ENCODE measurements around the gene PLXNA4.

PLXNA4 gene

GRCh38 chr7:132318352-132319318, 257.6 kb downstream of the PLXNA4 start:
- peak; percentile 81 for DNase-seq (ENCODE audit: low spot score)

- DNase-seq (ENCODE audit: low spot score) = no peak
Observed at GRCh38 chr7:132317701-132318351, 258.4 kb downstream of the PLXNA4 start.

GRCh38 chr7:132312531-132313055, 263.7 kb downstream of the PLXNA4 start:
- DNase-seq (ENCODE audit: low spot score) = no peak

- DNase-seq (ENCODE audit: low spot score) = no peak
Observed at GRCh38 chr7:132311733-132312132, 264.5 kb downstream of the PLXNA4 start.

GRCh38 chr7:132309102-132309805, 267.0 kb downstream of the PLXNA4 start:
- no peak for DNase-seq (ENCODE audit: low spot score)

- no peak for DNase-seq (ENCODE audit: low spot score)
Observed at GRCh38 chr7:132307465-132307864, 268.8 kb downstream of the PLXNA4 start.

GRCh38 chr7:132300599-132301277, 275.5 kb downstream of the PLXNA4 start:
- no peak for DNase-seq (ENCODE audit: low spot score)

- DNase-seq (ENCODE audit: low spot score) = no peak
Observed at GRCh38 chr7:132298790-132299189, 277.5 kb downstream of the PLXNA4 start.

- no peak for DNase-seq (ENCODE audit: low spot score)
Observed at GRCh38 chr7:132296820-132297219, 279.4 kb downstream of the PLXNA4 start.

- DNase-seq (ENCODE audit: low spot score) = no peak
Observed at GRCh38 chr7:132295175-132295574, 281.1 kb downstream of the PLXNA4 start.

- DNase-seq (ENCODE audit: low spot score) = no peak
Observed at GRCh38 chr7:132292803-132293202, 283.5 kb downstream of the PLXNA4 start.

- DNase-seq (ENCODE audit: low spot score) = no peak
Observed at GRCh38 chr7:132291481-132291880, 284.8 kb downstream of the PLXNA4 start.

GRCh38 chr7:132290021-132290420, 286.2 kb downstream of the PLXNA4 start:
- DNase-seq (ENCODE audit: low spot score) = no peak

- no peak for DNase-seq (ENCODE audit: low spot score)
Observed at GRCh38 chr7:132286836-132287235, 289.4 kb downstream of the PLXNA4 start.

GRCh38 chr7:132280335-132280734, 295.9 kb downstream of the PLXNA4 start:
- DNase-seq (ENCODE audit: low spot score) = no peak

GRCh38 chr7:132279718-132280117, 296.6 kb downstream of the PLXNA4 start:
- no peak for DNase-seq (ENCODE audit: low spot score)

- DNase-seq (ENCODE audit: low spot score) = no peak
Observed at GRCh38 chr7:132276976-132277725, 299.1 kb downstream of the PLXNA4 start.

GRCh38 chr7:132276234-132276630, 300.0 kb downstream of the PLXNA4 start:
- no peak for DNase-seq (ENCODE audit: low spot score)

GRCh38 chr7:132275416-132276233, 300.6 kb downstream of the PLXNA4 start:
- DNase-seq (ENCODE audit: low spot score) = no peak

- no peak for DNase-seq (ENCODE audit: low spot score)
Observed at GRCh38 chr7:132272763-132273371, 303.4 kb downstream of the PLXNA4 start.
